ENCODE results near the gene STPG4. TPM values are rescaled to one million over a fixed set of nuclear protein-coding genes. Genes with fewer than 3 reads are reported as not detected.

The STPG4 gene
- total RNA-seq, 1 donor from 2014 or later: 2.9 TPM

DNA sequence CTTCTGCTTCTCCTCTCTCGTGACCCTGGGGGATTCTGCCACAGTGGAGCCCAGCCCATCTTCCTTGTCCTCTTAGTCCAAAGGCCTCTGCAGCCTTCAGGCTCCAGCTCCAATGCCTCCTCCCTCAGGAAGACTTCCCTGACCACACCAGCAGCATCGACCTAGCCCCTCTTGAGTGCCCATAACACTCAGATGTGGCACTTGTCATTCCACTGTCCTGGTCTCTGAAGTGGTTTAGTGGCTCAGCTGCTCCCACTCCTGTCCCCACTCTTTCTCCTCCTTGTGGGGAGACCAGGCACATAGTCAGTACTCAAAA, 97.5 kb downstream of the STPG4 start:
- H3K27me3 ChIP-seq: no peaks in the 10 kb centered on the region
- no peak overlapping the region for H3K4me3 ChIP-seq
- TF ChIP-seq POLR2AphosphoS5 (IDR thresholded peaks at IDR 0.05; ENCODE audit: insufficient read depth in 1 of 2, low read depth in 1 of 2) (no peak), POLR2A (IDR thresholded peaks at IDR 0.05) (no peak), CTCF (IDR thresholded peaks at IDR 0.05) (no peak)
- peaks cover 71% of the 10 kb centered on the region for H3K4me1 ChIP-seq
- peak overlapping the region; percentile 90 for H3K27ac ChIP-seq
- DNase-seq (ENCODE audit: extremely low spot score in 2 of 2): no peak
- intact Hi-C loops (cut with DNase I): no loop called here
- no peaks in the 10 kb centered on the region for H3K9me3 ChIP-seq
- H3K36me3 ChIP-seq: peaks cover 0 to 25% of the 10 kb centered on the region in 2 donors

GRCh38 chr2:47056868-47057686, 98.0 kb downstream of the STPG4 start:
- DNase-seq (ENCODE audit: extremely low spot score in 2 of 2): no peak
- H3K9me3 ChIP-seq: no peaks in the 10 kb centered on the region
- TF ChIP-seq CTCF (IDR thresholded peaks at IDR 0.05) (no peak), POLR2AphosphoS5 (IDR thresholded peaks at IDR 0.05; ENCODE audit: insufficient read depth in 1 of 2, low read depth in 1 of 2) (peak in 1 of 2 donors; percentile 9)
- peaks cover 66% of the 10 kb centered on the region for H3K4me1 ChIP-seq
- no peak overlapping the region for H3K4me3 ChIP-seq
- peaks cover 0 to 25% of the 10 kb centered on the region in 2 donors for H3K36me3 ChIP-seq
- intact Hi-C loops (cut with DNase I): no loop called here
- no peaks in the 10 kb centered on the region for H3K27me3 ChIP-seq
- H3K27ac ChIP-seq: peak overlapping the region; percentile 90

DNA sequence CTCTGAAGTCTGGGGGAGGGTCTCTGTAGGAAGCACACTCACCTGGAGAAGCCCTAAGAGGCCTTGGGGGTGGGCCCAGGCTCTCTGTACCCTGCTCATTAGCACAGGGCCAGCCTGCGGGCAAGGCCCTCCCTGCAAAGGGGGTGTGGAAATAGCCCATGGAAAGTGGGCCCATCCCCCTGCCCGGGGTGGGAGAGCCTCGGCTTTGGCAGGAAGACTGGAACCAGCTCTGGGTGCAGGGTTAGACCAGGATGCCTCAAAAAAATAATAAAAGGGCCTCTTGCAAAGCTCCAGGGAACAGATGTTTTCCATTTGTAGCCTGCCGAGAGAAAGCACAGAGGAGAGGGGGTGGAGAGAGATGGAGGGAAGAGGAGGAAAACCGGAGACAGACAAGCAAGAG, 98.7 kb downstream of the STPG4 start:
- peaks cover 62% of the 10 kb centered on the region for H3K4me1 ChIP-seq

DNA sequence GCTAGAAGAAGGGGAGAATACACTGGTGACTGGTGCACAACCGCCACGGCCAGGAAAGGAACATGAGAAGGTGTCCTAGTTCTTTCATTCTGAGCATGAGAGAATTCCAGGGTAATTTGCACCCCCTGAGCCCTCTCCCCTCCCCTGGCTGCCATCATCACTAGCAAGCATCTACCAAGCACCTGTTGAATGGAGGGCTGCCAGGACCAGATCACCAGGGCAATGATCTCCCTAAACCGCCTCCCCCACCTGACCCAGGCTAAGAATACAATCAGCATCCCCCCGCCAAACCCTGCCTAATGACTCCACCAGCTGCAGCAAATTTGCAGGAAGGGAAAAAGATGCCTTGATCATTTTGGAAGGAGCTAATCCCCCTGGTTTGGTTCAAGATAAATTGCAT, 100.2 kb downstream of the STPG4 start:
- Histone ChIP-seq H3K27ac (peak overlapping the region; percentile 90), H3K9me3 (no peaks in the 10 kb centered on the region), H3K36me3 (peaks cover 0 to 37% of the 10 kb centered on the region in 2 donors), H3K4me3 (no peak overlapping the region), H3K27me3 (no peaks in the 10 kb centered on the region), H3K4me1 (peaks cover 51% of the 10 kb centered on the region)
- intact Hi-C loops (cut with DNase I): no loop called here
- no peak for DNase-seq (ENCODE audit: extremely low spot score in 2 of 2)
- TF ChIP-seq CTCF (IDR thresholded peaks at IDR 0.05) (no peak), POLR2AphosphoS5 (IDR thresholded peaks at IDR 0.05; ENCODE audit: insufficient read depth in 1 of 2, low read depth in 1 of 2) (no peak), POLR2A (IDR thresholded peaks at IDR 0.05) (no peak)

More for the DNA sequence above, 98.7 kb downstream of the STPG4 start:
- Histone ChIP-seq H3K27ac (peak overlapping the region; percentile 90), H3K9me3 (no peaks in the 10 kb centered on the region), H3K4me3 (no peak overlapping the region), H3K27me3 (no peaks in the 10 kb centered on the region), H3K36me3 (peaks cover 0 to 32% of the 10 kb centered on the region in 2 donors)
- TF ChIP-seq CTCF (IDR thresholded peaks at IDR 0.05) (no peak), POLR2AphosphoS5 (IDR thresholded peaks at IDR 0.05; ENCODE audit: insufficient read depth in 1 of 2, low read depth in 1 of 2) (peak in 1 of 2 donors; percentile 8), POLR2A (IDR thresholded peaks at IDR 0.05) (no peak)
- intact Hi-C loops (cut with DNase I): no loop called here
- DNase-seq (ENCODE audit: extremely low spot score in 2 of 2): no peak

DNA sequence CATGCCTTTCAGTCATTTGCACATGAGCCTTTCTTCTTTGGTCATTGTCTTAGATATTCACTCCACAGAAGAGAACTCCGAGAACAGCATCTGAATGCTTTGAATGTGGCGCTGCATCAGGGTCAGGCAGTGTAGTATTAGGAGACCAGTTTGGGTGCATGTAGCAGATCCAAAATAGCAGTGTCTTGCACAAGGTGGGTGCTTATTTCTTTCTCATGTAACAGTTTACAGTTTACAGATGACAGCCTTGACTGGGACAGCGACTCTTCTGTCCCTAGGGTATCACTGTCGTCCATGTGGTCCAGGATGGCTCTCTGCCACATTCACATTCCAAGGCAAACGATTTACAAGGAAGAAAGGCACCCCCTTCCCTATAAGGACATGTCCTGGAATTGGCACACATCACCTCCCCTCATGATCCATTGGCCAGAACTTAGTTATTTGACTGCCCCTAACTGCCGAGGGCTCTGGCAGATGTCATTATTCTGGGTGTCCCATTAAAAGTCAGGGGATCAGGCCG, 101.0 kb downstream of the STPG4 start:
- intact Hi-C loops (cut with DNase I): no loop called here
- Histone ChIP-seq H3K4me3 (no peak overlapping the region), H3K36me3 (peaks cover 0 to 41% of the 10 kb centered on the region in 2 donors), H3K27ac (peak overlapping the region; percentile 29), H3K9me3 (no peaks in the 10 kb centered on the region), H3K4me1 (peaks cover 43% of the 10 kb centered on the region), H3K27me3 (no peaks in the 10 kb centered on the region)
- TF ChIP-seq POLR2A (IDR thresholded peaks at IDR 0.05) (no peak), CTCF (IDR thresholded peaks at IDR 0.05) (no peak), POLR2AphosphoS5 (IDR thresholded peaks at IDR 0.05; ENCODE audit: insufficient read depth in 1 of 2, low read depth in 1 of 2) (no peak)
- DNase-seq (ENCODE audit: extremely low spot score in 2 of 2): no peak
